Measurements from ENCODE around the gene PRG3.
A peak's percentile ranks its signal among the peaks of the same experiment; 100 is the strongest.

PRG3 gene

DNA sequence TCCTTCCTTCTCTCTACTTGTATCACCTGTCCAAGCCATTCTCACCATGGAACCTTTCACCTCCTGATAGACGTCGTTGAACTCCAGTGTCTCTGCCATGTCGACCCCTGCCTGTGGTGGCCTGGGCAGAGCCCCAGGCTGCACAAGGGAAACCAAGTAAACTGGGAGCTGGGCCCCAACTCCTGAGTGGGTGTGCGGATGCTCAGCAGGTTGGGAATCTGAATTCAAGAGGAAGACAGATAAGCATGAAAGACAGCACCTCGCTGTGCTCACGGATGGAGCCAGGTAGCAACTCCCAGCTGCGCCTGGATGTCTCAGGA is 46.0 kb downstream of the PRG3 start:
- Histone ChIP-seq H3K27me3 (ENCODE audit: control insufficient read depth in 5 of 5, insufficient read depth in 4 of 5, low read length in 5 of 5) (no peaks in the 10 kb centered on the region), H3K27ac (ENCODE audit: low read depth, low read length) (peak overlapping the region; percentile 81), H3K4me1 (ENCODE audit: control insufficient read depth in 5 of 5, insufficient read depth in 5 of 5, low read length in 5 of 5) (peaks cover 7 to 27% (median 20%) of the 10 kb centered on the region in 5 donors), H3K4me3 (ENCODE audit: low read depth in 1 of 5, low read length in 5 of 5) (peak overlapping the region; percentile 76 to 81 (median 77)), H3K9me3 (ENCODE audit: control insufficient read depth in 5 of 5, low read length in 5 of 5) (no peaks in the 10 kb centered on the region), H3K36me3 (ENCODE audit: control insufficient read depth in 5 of 5, insufficient read depth in 5 of 5, low read length in 5 of 5) (peaks cover 3 to 41% (median 35%) of the 10 kb centered on the region in 5 donors), H3K9ac (ENCODE audit: low read length in 5 of 5) (peak overlapping the region in 4 of 5 donors; percentile 49 to 82 (median 76))

GRCh38 chr11:57332694-57333440 is 48.1 kb downstream of the PRG3 start:
- H3K27ac ChIP-seq (ENCODE audit: low read depth, low read length): no peak overlapping the region

GRCh38 chr11:57331720-57332119 is 49.2 kb downstream of the PRG3 start:
- no peak overlapping the region for H3K4me3 ChIP-seq (ENCODE audit: low read depth in 1 of 5, low read length in 5 of 5)
- peaks cover 6 to 72% (median 68%) of the 10 kb centered on the region in 5 donors for H3K36me3 ChIP-seq (ENCODE audit: control insufficient read depth in 5 of 5, insufficient read depth in 5 of 5, low read length in 5 of 5)
- H3K9ac ChIP-seq (ENCODE audit: low read length in 5 of 5): no peak overlapping the region
- H3K27ac ChIP-seq (ENCODE audit: low read depth, low read length): no peak overlapping the region
- H3K9me3 ChIP-seq (ENCODE audit: control insufficient read depth in 5 of 5, low read length in 5 of 5): no peaks in the 10 kb centered on the region
- H3K4me1 ChIP-seq (ENCODE audit: control insufficient read depth in 5 of 5, insufficient read depth in 5 of 5, low read length in 5 of 5): peaks cover 7 to 32% (median 21%) of the 10 kb centered on the region in 5 donors
- H3K27me3 ChIP-seq (ENCODE audit: control insufficient read depth in 5 of 5, insufficient read depth in 4 of 5, low read length in 5 of 5): no peaks in the 10 kb centered on the region

More at GRCh38 chr11:57332694-57333440, 48.1 kb downstream of the PRG3 start:
- Histone ChIP-seq H3K9me3 (ENCODE audit: control insufficient read depth in 5 of 5, low read length in 5 of 5) (no peaks in the 10 kb centered on the region), H3K27me3 (ENCODE audit: control insufficient read depth in 5 of 5, insufficient read depth in 4 of 5, low read length in 5 of 5) (no peaks in the 10 kb centered on the region), H3K4me1 (ENCODE audit: control insufficient read depth in 5 of 5, insufficient read depth in 5 of 5, low read length in 5 of 5) (peaks cover 7 to 32% (median 20%) of the 10 kb centered on the region in 5 donors), H3K4me3 (ENCODE audit: low read depth in 1 of 5, low read length in 5 of 5) (no peak overlapping the region), H3K36me3 (ENCODE audit: control insufficient read depth in 5 of 5, insufficient read depth in 5 of 5, low read length in 5 of 5) (peaks cover 4 to 61% (median 56%) of the 10 kb centered on the region in 5 donors), H3K9ac (ENCODE audit: low read length in 5 of 5) (no peak overlapping the region)

DNA sequence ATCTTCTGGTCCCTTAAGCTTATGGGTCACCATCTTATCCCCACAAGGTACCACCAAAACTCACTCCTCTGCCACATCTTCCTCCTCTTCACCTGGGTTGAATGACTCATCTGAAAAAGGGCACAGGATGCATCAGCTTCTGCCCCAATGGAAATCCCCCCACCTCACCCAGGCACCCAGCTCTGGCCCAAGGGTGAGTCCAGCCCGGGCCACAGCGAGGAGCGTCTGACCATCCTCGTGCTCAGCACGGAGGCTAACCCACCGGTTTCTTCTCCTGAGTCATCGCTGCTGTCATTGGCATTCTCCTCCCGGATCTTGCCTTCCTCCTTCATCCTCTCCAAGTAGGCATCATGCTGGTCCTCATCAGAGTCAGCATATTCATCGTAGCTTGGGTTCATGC is 50.9 kb downstream of the PRG3 start:
- Histone ChIP-seq H3K9me3 (ENCODE audit: control insufficient read depth in 5 of 5, low read length in 5 of 5) (no peaks in the 10 kb centered on the region), H3K4me3 (ENCODE audit: low read depth in 1 of 5, low read length in 5 of 5) (no peak overlapping the region), H3K4me1 (ENCODE audit: control insufficient read depth in 5 of 5, insufficient read depth in 5 of 5, low read length in 5 of 5) (peaks cover 11 to 35% (median 26%) of the 10 kb centered on the region in 5 donors), H3K9ac (ENCODE audit: low read length in 5 of 5) (no peak overlapping the region), H3K27me3 (ENCODE audit: control insufficient read depth in 5 of 5, insufficient read depth in 4 of 5, low read length in 5 of 5) (no peaks in the 10 kb centered on the region), H3K36me3 (ENCODE audit: control insufficient read depth in 5 of 5, insufficient read depth in 5 of 5, low read length in 5 of 5) (peaks cover 6 to 81% (median 70%) of the 10 kb centered on the region in 5 donors), H3K27ac (ENCODE audit: low read depth, low read length) (no peak overlapping the region)

- no peaks in the 10 kb centered on the region for H3K9me3 ChIP-seq (ENCODE audit: control insufficient read depth in 5 of 5, low read length in 5 of 5)
- H3K4me3 ChIP-seq (ENCODE audit: low read depth in 1 of 5, low read length in 5 of 5): no peak overlapping the region
- H3K27ac ChIP-seq (ENCODE audit: low read depth, low read length): no peak overlapping the region
- H3K27me3 ChIP-seq (ENCODE audit: control insufficient read depth in 5 of 5, insufficient read depth in 4 of 5, low read length in 5 of 5): no peaks in the 10 kb centered on the region
- peaks cover 6 to 67% (median 63%) of the 10 kb centered on the region in 5 donors for H3K36me3 ChIP-seq (ENCODE audit: control insufficient read depth in 5 of 5, insufficient read depth in 5 of 5, low read length in 5 of 5)
- peaks cover 11 to 40% (median 29%) of the 10 kb centered on the region in 5 donors for H3K4me1 ChIP-seq (ENCODE audit: control insufficient read depth in 5 of 5, insufficient read depth in 5 of 5, low read length in 5 of 5)
- no peak overlapping the region for H3K9ac ChIP-seq (ENCODE audit: low read length in 5 of 5)
Measured at GRCh38 chr11:57327721-57328120, 53.2 kb downstream of the PRG3 start.
